ENCODE data around the gene INTS14. TPM values are rescaled to one million over a fixed set of nuclear protein-coding genes. Genes with fewer than 3 reads are reported as not detected.
"Not testable (repeated sequence)": the region's sequence is repeated elsewhere in the genome, so short reads cannot be mapped to it uniquely, and the experiment has no call there.

Gene INTS14
- total RNA-seq, 1 experiment from 2014 or later, result 50.1 TPM

DNA sequence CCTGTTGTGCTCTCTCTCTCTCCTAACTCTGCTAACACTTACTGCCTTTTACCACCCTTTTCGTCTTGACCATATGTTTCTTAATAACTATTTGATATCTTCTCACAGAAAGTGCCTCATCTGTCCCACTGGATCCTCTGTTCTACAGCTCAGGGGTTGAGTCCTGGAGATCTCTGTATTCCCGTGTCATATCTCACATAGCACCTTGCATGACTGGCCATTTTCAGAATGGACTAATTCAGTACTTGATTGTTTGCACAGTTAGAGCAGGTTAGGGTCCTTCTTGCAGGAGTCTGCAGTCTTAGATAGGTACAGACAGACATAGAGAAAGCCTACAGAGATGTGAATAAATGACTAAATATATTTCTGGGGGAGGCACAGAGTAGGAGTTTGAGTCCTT, 59.7 kb downstream of the INTS14 start:
- intact Hi-C loops (cut with micrococcal nuclease; ENCODE audit: unreplicated experiment), result no loop called here
- Mint-ChIP-seq H3K27me3 (ENCODE audit: unreplicated experiment) (no peaks in the 10 kb centered on the region), H3K36me3 (ENCODE audit: insufficient read depth, unreplicated experiment) (peaks cover 15% of the 10 kb centered on the region), H3K9me3 (ENCODE audit: low read depth, unreplicated experiment) (no peaks in the 10 kb centered on the region), H3K4me3 (ENCODE audit: low read depth, unreplicated experiment) (no peak overlapping the region), H3K27ac (ENCODE audit: unreplicated experiment) (no peak overlapping the region), H3K4me1 (ENCODE audit: low read depth, unreplicated experiment) (peaks cover 14% of the 10 kb centered on the region)
- TF ChIP-seq, protein P1, sequence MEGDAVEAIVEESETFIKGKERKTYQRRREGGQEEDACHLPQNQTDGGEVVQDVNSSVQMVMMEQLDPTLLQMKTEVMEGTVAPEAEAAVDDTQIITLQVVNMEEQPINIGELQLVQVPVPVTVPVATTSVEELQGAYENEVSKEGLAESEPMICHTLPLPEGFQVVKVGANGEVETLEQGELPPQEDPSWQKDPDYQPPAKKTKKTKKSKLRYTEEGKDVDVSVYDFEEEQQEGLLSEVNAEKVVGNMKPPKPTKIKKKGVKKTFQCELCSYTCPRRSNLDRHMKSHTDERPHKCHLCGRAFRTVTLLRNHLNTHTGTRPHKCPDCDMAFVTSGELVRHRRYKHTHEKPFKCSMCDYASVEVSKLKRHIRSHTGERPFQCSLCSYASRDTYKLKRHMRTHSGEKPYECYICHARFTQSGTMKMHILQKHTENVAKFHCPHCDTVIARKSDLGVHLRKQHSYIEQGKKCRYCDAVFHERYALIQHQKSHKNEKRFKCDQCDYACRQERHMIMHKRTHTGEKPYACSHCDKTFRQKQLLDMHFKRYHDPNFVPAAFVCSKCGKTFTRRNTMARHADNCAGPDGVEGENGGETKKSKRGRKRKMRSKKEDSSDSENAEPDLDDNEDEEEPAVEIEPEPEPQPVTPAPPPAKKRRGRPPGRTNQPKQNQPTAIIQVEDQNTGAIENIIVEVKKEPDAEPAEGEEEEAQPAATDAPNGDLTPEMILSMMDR (IDR thresholded peaks at IDR 0.05; ENCODE audit: unreplicated experiment), result no peak
- DNase-seq, result no peak
- CTCF ChIA-PET, result interaction anchor here (0.6 to 0.7 kb wide), 2 partner anchors 10 to 483 kb away, joined by 3 to 5 read pairs; no protein-coding TSS in a partner anchor
- BruUV-seq (replicated peaks), result no TSS peak

DNA sequence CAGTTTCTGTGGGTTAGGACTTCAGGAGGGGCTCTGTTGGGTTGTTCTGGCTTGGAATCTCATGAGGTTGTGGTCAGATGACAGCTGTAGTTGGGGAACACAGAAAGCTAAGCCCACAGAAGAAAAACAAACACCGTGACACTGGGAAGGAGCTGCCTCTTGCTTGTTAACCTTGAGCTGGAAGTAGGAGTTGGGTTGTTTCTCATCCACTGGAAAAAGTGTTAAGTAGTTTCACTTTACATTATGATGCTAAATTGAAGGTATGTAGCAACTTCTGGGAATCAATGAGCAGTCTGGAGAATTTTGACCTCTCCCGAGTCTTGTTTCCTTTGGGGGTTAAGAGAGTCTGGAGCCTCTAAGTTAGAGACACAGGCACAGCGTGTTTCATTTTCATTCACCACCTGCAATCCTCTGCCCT, 60.2 kb downstream of the INTS14 start:
- CTCF ChIA-PET, result interaction anchor here (0.6 kb wide), 2 partner anchors 26 to 483 kb away, joined by 3 read pairs; no protein-coding TSS in a partner anchor
- TF ChIP-seq, protein P1 (IDR thresholded peaks at IDR 0.05; ENCODE audit: unreplicated experiment), result no peak
- Mint-ChIP-seq H3K4me1 (ENCODE audit: low read depth, unreplicated experiment) (peaks cover 14% of the 10 kb centered on the region), H3K36me3 (ENCODE audit: insufficient read depth, unreplicated experiment) (peaks cover 14% of the 10 kb centered on the region), H3K27ac (ENCODE audit: unreplicated experiment) (no peak overlapping the region), H3K27me3 (ENCODE audit: unreplicated experiment) (no peaks in the 10 kb centered on the region), H3K4me3 (ENCODE audit: low read depth, unreplicated experiment) (no peak overlapping the region), H3K9me3 (ENCODE audit: low read depth, unreplicated experiment) (no peaks in the 10 kb centered on the region)
- intact Hi-C loops (cut with micrococcal nuclease; ENCODE audit: unreplicated experiment), result no loop called here
- no TSS peak for BruUV-seq (replicated peaks)
- DNase-seq, result no peak

DNA sequence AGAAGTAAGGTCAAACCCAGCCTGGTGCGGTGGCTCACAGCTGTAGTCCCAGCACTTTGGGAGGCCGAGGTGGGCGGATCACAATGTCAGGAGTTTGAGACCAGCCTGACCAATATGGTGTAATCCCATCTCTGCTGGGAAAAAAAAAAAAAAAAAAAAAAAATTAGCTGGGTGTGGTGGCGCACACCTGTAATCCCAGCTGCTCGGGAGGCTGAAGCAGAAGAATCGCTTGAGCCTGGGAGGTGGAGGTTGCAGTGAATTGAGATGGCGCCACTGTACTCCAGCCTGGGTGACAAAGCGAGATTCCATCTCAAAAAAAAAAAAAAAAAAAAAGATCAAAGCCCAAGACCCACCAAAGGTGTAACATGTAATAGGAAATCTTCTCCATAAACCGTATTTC, 61.6 kb downstream of the INTS14 start:
- BruUV-seq (replicated peaks); H3K27me3 Mint-ChIP-seq (ENCODE audit: unreplicated experiment); H3K9me3 Mint-ChIP-seq (ENCODE audit: low read depth, unreplicated experiment); intact Hi-C loops (cut with micrococcal nuclease; ENCODE audit: unreplicated experiment); H3K27ac Mint-ChIP-seq (ENCODE audit: unreplicated experiment); H3K4me3 Mint-ChIP-seq (ENCODE audit: low read depth, unreplicated experiment); DNase-seq: not testable (repeated sequence)
- Mint-ChIP-seq H3K4me1 (ENCODE audit: low read depth, unreplicated experiment) (peaks cover 14% of the 10 kb centered on the region), H3K36me3 (ENCODE audit: insufficient read depth, unreplicated experiment) (peaks cover 10% of the 10 kb centered on the region)
- CTCF ChIA-PET, result interaction anchor here (1.1 kb wide), 2 partner anchors 17 to 284 kb away, joined by 6 to 8 read pairs; no protein-coding TSS in a partner anchor

DNA sequence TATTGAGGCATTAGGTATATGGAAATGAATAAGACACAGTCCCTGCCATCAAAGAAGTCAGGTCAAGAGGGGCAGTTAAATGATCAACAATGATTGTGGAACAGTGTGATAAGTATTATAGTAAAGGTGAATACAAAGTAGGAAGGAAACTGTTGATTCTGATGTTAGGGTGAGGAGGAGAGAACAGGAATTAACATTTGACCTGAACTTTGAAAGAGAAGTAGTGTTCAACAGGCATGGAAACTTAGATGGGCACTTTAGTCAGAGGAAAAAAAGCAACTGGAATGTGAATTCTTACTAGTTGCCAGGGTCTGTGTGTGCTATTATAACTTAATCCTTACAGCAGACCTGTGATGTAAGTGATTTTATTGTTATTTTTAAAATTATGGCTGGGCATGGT, 63.1 kb downstream of the INTS14 start:
- intact Hi-C loops (cut with micrococcal nuclease; ENCODE audit: unreplicated experiment), result no loop called here
- Mint-ChIP-seq H3K4me1 (ENCODE audit: low read depth, unreplicated experiment) (peaks cover 14% of the 10 kb centered on the region), H3K9me3 (ENCODE audit: low read depth, unreplicated experiment) (no peaks in the 10 kb centered on the region), H3K27me3 (ENCODE audit: unreplicated experiment) (no peaks in the 10 kb centered on the region), H3K27ac (ENCODE audit: unreplicated experiment) (no peak overlapping the region), H3K4me3 (ENCODE audit: low read depth, unreplicated experiment) (no peak overlapping the region), H3K36me3 (ENCODE audit: insufficient read depth, unreplicated experiment) (no peaks in the 10 kb centered on the region)
- CTCF ChIA-PET, result no interaction called here
- TF ChIP-seq, protein P1 (IDR thresholded peaks at IDR 0.05; ENCODE audit: unreplicated experiment), result no peak
- no peak for DNase-seq
- no TSS peak for BruUV-seq (replicated peaks)

DNA sequence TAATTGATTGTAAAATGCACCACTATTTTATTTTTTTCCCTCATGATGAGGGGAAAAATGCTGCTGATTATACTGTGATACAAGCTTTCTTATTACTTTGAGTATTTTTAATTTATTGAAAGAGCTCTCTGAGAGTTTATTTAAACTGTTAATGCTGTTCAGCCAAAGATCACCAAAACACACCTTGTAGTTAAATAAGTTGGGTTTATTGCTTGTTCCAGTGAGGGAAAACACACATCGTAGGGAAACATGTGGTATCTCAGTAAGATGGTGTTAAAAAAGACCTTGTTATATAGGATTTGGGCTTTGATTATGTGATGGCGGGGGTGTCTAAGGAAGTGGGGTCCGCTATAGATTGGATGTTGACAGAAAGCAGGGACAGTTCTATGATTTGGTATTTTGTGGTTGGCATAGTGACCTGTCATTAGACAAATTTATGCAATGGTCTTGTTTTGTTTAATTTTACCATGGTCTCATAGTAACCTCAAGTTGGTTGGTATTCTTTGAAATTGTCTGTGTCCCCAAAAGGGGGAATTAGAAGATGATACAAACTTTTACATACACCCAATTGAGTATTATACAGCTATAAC, 69.6 kb downstream of the INTS14 start:
- no peak for DNase-seq
- Mint-ChIP-seq H3K27me3 (ENCODE audit: unreplicated experiment) (no peaks in the 10 kb centered on the region), H3K9me3 (ENCODE audit: low read depth, unreplicated experiment) (no peaks in the 10 kb centered on the region), H3K27ac (ENCODE audit: unreplicated experiment) (no peak overlapping the region), H3K4me3 (ENCODE audit: low read depth, unreplicated experiment) (no peak overlapping the region), H3K36me3 (ENCODE audit: insufficient read depth, unreplicated experiment) (peaks cover 4% of the 10 kb centered on the region), H3K4me1 (ENCODE audit: low read depth, unreplicated experiment) (peaks cover 18% of the 10 kb centered on the region)
- BruUV-seq (replicated peaks), result no TSS peak
- TF ChIP-seq, protein P1 (IDR thresholded peaks at IDR 0.05; ENCODE audit: unreplicated experiment), result no peak
- intact Hi-C loops (cut with micrococcal nuclease; ENCODE audit: unreplicated experiment), result no loop called here
- CTCF ChIA-PET, result no interaction called here
